Hematopoietic multipotent progenitor cell treated with erythropoietin and hydrocortisone succinate and interleukin-3 and kit ligand, for 17 days (in vitro differentiated cells): Measurements from ENCODE around the gene RNASE13.
"Not testable (repeated sequence)": the region's sequence is repeated elsewhere in the genome, so short reads cannot be mapped to it uniquely, and the experiment has no call there.

Source experiments
- DNase-seq: peaks from one replicate; pipeline ENCODE4 v3.0.0-alpha.2; 2015; ENCODE audit warnings: low spot score

Gene RNASE13

DNA sequence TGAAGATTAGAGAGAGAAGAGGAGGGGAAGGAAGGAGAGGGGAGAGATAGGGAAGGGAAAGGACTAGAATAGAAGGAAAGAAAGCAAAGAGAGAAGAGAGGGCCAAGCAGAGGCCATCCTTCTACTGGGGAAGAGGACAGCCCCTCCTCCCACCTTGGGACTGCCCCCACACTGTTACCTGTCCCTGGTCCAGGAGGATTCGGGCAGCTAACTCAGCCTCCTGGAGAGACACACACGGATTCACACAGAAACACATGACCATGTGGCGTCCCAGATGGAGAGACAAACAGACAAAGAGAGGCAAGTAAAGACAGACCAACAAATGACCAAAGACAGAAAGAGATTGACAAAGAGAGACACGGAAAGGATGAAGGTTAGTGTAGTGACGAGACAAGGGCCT is 11.9 kb downstream of the RNASE13 start:
- no peak for DNase-seq

DNA sequence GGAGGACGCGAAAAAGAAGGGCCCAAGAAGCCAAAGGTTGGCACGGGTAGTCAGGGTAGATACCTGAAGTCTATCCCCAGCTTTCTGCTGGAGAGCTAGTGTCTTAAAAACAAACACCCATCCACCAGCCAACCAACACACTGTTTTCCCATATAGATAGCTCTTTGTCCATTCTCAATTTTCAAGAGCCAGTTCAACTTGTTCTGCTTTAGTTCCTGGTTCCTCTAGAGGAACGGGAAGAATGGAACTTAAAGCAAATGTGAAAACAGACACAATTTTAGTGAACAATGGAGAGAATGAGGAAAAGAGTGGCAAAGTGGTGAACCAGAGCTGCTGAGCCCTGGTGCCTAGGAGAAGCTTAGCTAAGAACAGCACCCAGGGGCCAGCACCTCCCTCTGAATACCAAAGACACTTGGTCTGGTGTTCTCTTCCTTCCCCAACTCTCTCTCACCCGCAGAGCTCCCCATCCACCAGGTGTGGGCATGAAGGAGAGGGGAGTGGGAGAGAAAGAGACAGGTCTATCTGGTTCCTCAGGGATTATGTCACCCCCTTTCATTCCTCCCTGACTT is 13.5 kb downstream of the RNASE13 start:
- no peak for DNase-seq

DNA sequence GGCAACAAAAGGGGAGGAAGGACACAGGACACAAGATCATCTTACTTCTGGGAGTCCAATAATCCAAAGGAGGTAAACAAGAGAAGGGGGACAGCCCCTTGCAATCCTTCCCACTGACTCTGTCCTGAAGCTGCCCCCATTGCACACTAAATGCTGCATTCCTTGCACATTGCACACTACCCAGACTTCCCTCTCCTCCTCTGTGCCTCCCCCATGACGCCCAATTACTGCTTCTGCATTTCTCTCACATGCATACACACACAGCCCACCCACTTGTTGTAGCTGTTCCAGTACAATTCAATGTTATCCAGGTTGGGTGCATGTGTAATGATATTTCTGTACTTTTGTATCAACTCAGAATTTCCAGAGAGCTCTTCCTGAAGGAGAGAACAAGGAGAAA is 15.2 kb downstream of the RNASE13 start:
- no peak for DNase-seq

DNA sequence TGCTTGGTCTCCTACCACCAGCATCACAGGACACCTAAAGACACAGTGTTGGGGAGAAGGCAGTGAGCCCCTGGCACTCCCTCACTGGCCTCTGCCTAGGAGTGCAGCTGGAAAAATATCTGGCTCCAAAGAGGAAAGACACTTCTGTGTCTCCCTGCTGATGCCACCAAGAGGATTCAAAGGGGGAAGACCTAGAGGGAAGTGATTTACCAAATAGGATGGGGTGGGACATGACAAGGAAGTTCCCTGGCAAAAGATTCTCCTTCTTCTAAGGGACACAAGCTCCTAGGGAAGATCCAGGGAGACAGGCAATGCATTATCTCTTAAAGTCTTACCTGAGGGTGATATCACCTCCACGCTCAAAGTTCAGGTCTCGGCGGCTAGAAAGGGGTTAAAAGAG is 15.8 kb downstream of the RNASE13 start:
- no peak for DNase-seq

DNA sequence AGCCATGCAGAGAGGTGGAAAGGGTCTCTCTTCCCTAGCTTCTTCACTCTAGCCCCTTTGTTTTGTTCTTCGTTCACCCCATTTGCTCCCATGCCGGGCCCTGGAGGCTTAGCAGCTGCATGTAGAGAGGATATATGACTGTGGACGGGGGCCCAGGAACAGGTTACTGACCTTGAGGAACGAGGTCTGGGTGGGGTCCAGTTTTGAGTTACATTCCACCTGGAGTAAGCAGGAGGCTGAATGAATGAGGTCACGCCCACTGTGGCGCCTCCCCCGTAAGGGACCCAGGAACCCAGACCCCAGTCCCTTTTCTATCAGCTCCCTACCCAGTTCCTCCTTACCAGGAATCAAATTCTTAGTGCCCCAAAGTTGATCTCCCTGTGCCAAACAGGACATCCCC is 16.3 kb downstream of the RNASE13 start:
- DNase-seq: no peak

DNA sequence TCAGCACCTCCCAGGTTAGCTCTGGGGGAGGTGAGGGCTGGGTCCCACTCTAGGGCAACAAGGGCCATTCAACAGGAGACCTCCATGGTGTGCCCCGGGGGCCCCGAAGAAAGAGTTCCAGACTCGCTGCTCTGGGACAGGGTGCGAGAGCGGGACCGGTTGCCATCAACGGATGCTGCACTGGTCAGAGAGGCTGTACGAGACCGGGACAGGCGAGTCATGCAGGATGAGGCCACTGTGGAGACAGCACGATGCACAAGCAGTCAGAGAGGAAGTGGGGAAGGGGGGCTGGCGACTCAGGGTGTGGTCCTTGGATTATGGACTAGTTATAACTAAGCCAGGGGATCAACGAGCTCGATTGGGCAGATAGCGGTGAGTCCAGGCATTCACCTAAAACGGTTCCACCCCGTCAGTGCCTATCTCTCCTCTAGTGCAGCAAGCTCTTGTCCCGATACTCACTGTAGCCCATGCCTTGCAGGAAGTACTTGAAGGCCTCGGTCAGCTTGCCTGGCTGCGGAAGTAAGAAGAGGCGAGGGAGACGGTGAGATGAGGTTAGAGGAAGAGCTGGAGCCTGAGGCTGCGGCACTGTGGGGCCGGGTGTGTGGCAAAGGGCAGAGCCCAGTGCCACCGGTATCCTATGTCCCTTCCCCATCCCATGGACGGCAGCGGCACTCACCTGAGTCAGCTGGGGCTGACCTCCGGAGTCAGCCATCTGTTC is 16.9 kb downstream of the RNASE13 start:
- no peak for DNase-seq

DNA sequence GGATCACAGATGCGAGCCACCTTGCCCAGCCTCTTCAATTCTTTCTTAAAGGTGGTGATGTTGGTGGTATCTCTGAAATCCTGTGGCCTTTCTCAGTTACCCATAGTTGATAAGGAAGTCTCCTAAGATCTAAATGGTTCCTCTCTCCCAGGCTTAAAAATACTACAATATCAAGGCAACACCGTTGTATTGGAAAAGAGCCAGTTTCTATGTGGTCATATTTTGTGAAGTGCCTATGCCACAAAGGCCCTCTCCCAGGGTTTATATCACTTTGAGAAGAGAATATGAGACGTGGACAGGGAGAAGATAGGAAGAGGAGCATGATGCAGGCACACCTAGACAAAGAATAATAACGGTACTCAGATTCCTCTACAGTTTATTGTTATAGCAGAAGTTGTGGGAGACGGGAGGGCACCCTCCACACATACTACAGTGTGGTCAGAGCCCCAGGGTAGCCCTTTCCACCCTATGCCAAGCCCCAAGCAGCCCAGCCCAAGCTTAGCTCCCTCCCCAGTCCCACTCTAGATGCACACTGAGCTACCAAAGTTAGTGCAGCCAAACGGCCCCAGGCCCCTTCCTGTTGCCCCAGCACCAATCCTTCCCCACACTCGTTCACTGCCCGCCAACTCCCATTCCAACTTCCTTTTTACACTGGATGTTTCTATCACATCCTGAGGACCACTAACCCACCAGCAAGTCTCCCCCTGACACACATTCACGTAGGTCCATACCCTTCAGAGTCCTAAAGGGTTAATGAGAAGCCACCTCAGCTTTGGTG is 18.0 kb downstream of the RNASE13 start:
- no peak for DNase-seq

DNA sequence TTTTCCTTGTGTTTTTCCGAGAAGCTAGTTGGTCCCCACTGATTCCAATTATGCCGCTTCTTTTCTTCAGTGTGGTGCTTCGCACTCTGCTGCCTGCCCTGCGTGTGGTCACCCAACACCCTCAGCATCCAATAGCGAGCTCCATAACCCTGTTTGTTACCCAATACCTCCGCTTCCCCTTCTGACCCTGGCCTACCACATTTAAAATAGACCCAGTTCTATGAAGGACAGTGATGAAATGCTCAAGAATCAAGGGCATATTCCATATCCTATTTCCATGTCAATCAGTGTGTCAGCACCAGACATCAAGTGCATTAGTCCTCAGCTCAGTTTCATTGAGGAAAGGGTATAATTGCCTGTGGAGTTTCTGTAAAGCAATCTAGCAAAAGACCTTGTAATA is 19.3 kb downstream of the RNASE13 start:
- no peak for DNase-seq

DNA sequence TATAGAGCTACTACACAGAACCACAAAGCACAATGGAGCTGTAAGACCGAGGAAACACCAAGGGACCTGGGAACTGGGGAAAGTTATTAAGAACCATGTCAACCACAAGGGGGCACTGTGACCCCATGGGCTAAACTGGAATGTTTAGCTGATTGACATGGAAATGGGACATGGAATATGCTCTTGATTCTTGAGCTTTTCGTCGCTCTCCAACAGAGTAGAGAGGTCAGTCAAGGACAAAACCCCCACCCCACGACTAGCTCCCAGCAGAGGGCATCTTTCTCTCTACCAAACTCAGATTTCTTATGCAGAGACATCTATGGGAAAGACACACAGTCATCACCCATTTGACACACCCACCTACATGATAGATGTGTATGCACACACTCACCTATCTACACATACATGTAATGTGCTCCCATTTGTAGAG is 19.8 kb downstream of the RNASE13 start:
- DNase-seq: peak; percentile 82

DNA sequence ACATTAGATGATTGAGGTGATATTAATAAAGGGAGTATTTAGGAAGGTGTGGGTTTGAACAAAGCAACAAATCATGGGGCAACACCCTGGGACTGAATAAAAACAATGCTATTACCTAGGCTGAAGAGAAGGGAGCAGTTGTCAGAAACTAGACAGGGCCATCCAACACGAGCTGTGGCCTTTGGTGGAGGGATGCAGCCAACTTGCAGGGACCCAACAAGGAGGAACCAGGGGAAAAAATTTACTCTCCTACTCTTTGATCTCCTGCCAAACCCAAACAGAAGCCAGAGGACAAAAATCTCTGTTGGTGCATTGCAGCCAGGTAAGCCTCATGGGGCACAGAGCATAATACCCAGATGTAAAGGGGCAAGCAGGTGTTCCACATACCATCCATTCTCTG is 23.5 kb downstream of the RNASE13 start:
- no peak for DNase-seq

DNA sequence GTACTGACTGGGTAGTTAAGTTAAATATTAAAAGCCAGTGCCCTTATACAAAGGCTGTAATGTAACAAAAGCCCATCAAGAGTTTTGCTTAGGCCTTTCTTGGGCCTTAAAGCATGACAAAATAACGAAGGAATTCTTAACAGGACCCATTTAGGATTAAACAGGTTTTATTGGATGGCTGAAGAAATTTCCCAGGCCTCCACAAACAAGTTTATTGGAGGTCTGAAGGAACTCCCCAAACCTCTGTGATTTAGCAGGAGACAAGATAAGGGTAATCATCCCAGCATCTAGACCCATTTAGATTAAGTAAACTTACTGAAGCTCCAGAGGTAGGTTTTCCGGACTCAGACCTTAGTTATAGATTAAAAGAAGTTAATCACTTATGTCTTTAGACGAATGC is 24.9 kb downstream of the RNASE13 start:
- not testable (repeated sequence) for DNase-seq

DNA sequence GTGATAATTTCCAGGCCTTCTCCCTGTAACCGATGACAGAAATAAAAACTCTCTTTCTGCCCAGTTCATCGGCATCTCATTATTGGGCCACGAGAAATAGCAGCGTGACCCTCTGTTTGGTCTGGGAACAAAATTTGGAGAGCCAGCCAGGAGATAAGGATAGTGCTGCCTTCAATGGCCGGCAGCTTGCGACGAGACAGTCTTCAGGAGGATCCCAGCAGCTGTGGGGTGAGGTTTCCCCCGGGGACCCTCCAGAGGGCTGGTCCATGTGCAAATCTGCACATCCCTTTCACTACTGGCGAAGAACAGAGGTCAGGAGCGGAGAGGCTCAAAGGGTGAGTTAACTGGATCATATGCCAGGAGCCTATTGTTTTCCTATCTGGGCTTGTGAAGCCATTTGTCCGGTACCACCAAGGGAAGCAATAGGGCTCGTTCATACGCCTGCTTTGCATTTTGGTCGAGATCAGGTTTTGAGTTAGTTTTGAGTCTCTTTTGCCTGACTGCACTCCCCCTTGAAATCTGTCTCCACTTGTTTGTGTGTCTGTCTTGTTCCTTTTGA is 30.7 kb downstream of the RNASE13 start:
- DNase-seq: no peak

DNA sequence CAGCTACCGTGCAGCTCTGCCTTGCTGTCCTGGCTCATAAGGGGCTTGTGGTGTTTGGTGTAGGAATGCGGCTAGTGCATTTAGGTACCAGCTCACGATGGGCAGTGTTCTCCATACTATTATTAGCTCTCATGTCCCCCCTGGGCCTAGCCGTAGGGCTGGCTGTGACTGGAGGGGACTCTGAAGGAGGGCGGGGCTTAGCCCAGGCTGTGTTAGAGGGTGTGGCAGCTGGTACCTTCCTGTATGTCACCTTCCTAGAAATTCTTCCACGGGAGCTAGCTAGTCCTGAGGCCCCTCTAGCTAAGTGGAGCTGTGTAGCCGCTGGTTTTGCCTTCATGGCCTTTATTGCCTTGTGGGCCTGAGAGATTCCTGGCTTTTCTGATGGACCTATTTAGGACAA is 33.4 kb downstream of the RNASE13 start:
- DNase-seq: no peak

DNA sequence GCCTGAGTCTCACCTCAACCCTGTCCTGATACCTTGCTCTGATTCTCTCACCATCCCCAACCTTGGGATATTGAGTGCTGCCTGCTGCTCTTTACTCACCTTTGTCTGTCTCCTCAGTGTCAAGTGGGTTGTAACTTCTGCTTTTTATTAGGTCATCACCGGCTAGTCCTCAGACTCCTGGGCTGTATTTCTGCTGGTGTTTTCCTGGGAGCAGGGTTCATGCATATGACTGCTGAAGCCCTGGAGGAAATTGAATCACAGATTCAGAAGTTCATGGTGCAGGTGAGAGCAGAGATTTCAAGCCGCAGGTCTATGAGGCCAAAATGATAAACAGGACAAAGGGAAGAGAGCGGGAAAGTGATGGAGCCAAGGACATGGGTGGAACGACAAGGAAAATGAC is 35.0 kb downstream of the RNASE13 start:
- DNase-seq: no peak

DNA sequence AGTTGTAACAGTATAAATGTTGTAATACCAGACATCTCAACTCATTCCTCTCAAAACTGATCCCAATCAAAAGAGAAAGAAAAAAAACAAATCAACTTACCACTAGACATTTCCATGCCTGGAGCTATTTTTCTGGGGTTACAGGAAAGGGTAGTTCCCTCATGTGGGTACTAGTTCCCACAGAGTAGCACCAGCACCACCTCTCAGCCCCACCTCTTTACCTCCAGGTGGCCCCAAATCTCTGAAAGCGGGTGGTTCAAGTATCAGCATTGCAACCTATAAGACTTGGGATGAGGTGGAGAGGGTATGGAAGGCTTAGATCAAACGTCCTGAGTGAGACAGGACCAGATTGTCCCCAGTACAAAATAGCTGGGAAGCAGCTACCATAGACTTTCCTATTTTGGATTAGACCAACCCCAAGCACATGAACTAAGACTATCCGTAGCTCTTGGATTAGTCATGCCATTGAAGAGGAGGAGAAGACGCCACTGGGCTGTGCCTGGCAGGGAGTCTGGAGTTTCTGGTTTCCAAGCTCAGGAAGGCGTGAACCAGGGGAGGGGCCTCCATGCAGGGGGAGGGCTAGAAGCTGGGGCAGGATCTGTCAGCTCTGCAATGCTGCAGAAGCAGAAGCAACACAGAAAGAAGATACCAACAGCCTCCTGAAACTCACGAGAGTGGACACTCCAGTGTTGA is 35.8 kb downstream of the RNASE13 start, which contains the start of gene SLC39A2:
SLC39A2 (plus strand) TSS at position 620 of the 693 bp plus-strand sequence. CDS start 154 bp downstream, outside the sequence.
- no peak for DNase-seq

DNA sequence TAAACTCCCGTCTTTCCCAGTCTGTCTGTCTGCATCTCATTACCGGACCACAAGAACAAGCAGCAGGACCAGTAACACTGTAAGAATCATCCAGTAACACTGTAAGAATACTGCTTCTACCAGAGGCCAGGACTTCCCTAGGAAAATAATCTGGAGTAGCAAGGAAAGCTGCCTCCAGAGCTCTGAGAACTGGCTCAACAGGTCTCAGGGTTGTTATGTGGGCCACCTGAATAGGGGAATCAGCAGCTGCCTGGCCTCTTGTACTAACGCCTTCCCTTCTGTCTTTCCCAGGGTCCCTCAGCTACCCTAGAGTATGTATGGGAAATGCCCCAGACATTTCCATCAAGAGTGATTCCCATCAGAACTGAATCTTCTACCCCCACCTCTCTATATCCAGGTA is 36.5 kb downstream of the RNASE13 start:
- no peak for DNase-seq

DNA sequence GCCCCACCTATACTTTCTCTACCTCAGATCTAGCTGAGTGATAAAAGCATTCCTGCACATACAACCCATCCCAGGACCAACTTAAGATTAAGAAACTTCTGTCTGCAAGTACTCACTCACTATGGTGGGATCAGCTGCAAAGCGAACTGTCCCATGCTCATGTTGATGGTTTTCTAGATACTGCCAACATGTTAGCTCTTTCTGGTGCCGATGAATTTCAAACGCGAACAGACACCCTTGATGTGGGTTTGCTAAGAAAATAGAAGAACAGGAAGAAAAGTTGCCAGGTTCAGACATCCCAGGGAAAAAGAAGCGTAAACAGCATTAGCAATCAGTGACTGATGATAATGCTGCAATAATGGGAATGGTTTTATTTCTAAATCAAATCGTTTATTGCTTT is 37.0 kb downstream of the RNASE13 start:
- DNase-seq: no peak

DNA sequence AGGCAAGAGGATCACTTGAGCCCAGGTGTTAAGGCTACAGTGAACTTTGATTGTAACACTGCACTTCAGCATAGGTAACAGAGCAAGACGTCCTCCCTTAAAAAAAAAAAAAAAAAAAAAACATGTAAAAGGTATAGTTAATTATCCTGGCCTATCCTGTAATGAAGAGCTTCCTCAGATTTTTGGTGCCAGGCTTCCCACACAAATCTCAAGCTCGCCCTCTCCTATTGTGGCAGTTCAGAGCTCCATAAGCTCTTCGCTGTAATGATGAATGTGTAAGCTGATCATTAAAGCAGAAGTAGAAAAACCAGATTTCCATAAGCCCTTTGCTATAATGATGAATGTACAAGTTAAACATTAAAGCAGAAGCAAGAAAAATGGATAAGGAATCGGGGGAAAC is 37.5 kb downstream of the RNASE13 start:
- DNase-seq: no peak

DNA sequence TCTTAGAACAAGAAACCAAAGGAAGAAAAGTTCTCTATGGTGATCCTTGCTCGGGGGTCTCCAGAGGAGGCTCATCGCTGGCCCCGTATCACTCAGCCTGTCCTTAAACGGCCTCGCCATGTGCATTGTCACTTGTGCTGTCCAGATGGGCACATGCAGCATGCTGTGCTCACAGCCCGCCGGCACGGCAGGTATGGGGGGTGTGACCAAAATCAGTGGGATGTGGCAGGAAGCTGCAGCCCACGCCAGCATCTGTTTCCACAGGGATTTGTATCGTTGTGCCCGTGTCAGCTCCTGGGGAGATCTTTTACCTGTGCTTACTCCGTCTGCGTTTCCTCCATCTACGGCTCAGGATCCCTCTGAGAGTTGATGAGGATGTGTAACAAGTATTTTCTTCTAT is 38.1 kb downstream of the RNASE13 start:
- DNase-seq: no peak

DNA sequence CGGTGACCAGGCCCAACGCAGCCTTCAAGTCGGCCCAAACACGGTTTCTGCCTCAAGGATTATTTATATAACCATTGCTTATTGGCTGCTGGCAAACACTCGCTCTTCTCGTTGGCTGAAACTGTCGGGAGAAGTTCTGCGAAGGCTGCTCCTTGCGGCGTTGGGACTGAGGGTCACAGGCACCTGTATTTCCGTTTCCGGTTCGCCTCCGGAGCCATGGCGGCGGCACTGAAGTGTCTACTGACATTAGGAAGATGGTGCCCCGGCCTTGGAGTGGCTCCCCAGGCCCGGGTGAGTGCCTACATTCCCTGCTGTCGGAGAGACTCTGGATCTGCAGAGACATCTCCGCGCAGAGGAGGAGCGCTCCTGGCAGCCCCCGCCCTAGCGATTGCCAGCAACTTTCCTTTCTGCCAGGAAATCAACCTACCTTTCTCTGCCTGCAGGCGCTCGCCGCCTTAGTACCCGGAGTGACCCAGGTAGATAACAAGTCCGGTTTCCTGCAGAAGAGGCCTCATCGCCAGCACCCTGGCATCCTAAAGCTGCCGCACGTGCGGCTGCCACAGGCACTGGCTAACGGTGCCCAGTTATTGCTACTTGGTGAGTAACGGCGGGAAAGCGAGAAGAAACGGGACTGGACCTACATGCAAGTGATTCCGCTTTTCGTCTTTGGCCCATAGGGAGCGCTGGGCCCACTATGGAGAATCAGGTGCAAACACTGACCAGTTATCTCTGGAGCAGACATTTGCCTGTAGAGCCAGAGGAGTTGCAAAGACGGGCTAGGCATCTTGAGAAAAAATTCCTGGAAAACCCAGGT is 44.6 kb downstream of the RNASE13 start, which contains the start of gene METTL17:
METTL17 (plus strand) TSS at position 194 of the 814 bp plus-strand sequence; CDS start at position 217, 23 bp downstream.
- DNase-seq: peak; percentile 73

DNA sequence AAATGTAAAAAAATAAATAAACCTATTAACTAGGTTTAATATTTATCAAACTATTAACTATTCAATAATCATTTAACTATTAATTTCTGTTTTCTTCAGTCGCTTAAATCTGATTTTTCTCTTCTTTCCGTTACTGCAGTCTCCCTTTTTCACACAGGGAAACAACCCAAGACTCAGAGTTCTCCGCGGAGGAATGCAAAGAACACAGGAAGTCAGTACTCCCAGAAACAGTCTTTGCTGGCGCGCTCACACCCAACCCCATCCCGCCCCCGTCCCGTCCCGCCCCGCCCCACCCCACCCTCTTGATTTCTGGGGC is 45.2 kb downstream of the RNASE13 start:
- no peak for DNase-seq
